Neural progenitor cell (in vitro differentiated cells): ENCODE measurements around the gene RALBP1. TPM values are rescaled to one million over a fixed set of nuclear protein-coding genes. Genes with fewer than 3 reads are reported as not detected.

ENCODE experiments used
- DNase-seq: peaks from one replicate; pipeline ENCODE4 v3.0.0-alpha.2; 2016; ENCODE audit warnings: low spot score
- H2AFZ ChIP-seq: fragments of 200-600 bp; sonication (generic); replicated peaks from 2 replicates; pipeline ENCODE4 v1.6.1; 2016; ENCODE audit warnings: antibody characterized with exemption
- H3F3A ChIP-seq: fragments of 200-600 bp; sonication (generic); 2 replicates; pipeline ENCODE4 v1.6.1; 2016; ENCODE audit warnings: antibody characterized with exemption, low read depth
- H3K27ac ChIP-seq: fragments of 200-600 bp; sonication (generic); 2 replicates; pipeline ENCODE4 v1.5.1; 2016; ENCODE audit warnings: mild to moderate bottlenecking
- H3K27me3 ChIP-seq: fragments of 200-600 bp; sonication (generic); 2 replicates; pipeline ENCODE4 v1.6.1; 2016; ENCODE audit warnings: mild to moderate bottlenecking, moderate library complexity
- H3K36me3 ChIP-seq: fragments of 200-600 bp; sonication (generic); 2 replicates; pipeline ENCODE4 v1.5.1; 2016
- H3K4me1 ChIP-seq: fragments of 200-600 bp; sonication (generic); 2 replicates; pipeline ENCODE4 v1.6.1; 2016; ENCODE audit warnings: mixed run types
- H3K4me2 ChIP-seq: fragments of 200-600 bp; sonication (generic); 2 replicates; pipeline ENCODE4 v1.6.1; 2016
- H3K4me3 ChIP-seq: fragments of 200-600 bp; sonication (generic); 2 replicates; pipeline ENCODE4 v1.5.1; 2016
- H3K79me2 ChIP-seq: fragments of 200-600 bp; sonication (generic); 2 replicates; pipeline ENCODE4 v1.6.1; 2016; ENCODE audit warnings: low read depth
- H3K9ac ChIP-seq: fragments of 200-600 bp; sonication (generic); 2 replicates; pipeline ENCODE4 v1.6.1; 2016
- H3K9me3 ChIP-seq: fragments of 200-600 bp; sonication (generic); 2 replicates; pipeline ENCODE4 v1.5.1; 2016; ENCODE audit warnings: low read depth
- H4K20me1 ChIP-seq: fragments of 200-600 bp; sonication (generic); 2 replicates; pipeline ENCODE4 v1.6.1; 2016; ENCODE audit warnings: low read depth
- H3K27ac Mint-ChIP-seq: 3 replicates; pipeline ENCODE4 v1.8.0; 2021; ENCODE audit warnings: mixed read lengths
- H3K27me3 Mint-ChIP-seq: 2 replicates; pipeline ENCODE4 v1.8.0; 2022; ENCODE audit warnings: low read depth, mild to moderate bottlenecking, inconsistent platforms, moderate library complexity, mixed read lengths; ENCODE audit not compliant: insufficient read depth
- H3K36me3 Mint-ChIP-seq: 3 replicates; pipeline ENCODE4 v1.8.0; 2021; ENCODE audit warnings: mixed read lengths
- H3K4me1 Mint-ChIP-seq: 3 replicates; pipeline ENCODE4 v1.8.0; 2021; ENCODE audit warnings: mixed read lengths
- H3K4me3 Mint-ChIP-seq: 3 replicates; pipeline ENCODE4 v1.8.0; 2021; ENCODE audit warnings: mild to moderate bottlenecking, moderate library complexity, mixed read lengths
- H3K9me3 Mint-ChIP-seq: 3 replicates; pipeline ENCODE4 v1.8.0; 2020; ENCODE audit warnings: mixed read lengths
- CTCF ChIP-seq: fragments of 200-600 bp; sonication (generic); IDR thresholded peaks from 2 replicates; pipeline ENCODE4 v1.5.1; 2017; ENCODE audit warnings: antibody characterized with exemption, mild to moderate bottlenecking
- EZH2 ChIP-seq: fragments of 200-600 bp; sonication (generic); IDR thresholded peaks from 2 replicates; pipeline ENCODE4 v1.6.1; 2017; ENCODE audit warnings: antibody characterized with exemption, mild to moderate bottlenecking, moderate library complexity
- EZH2phosphoT487 ChIP-seq: fragments of 200-600 bp; sonication (generic); IDR thresholded peaks from 2 replicates; pipeline ENCODE4 v1.6.1; 2017; ENCODE audit warnings: antibody characterized with exemption
- total RNA-seq: library from RNA; depleted of rRNA; stranded (reverse); fragments of >200 nt; gene quantifications from 2 replicates; pipeline ENCODE4 v1.2.3, GENCODE V29; 2015; ENCODE audit warnings: low replicate concordance

The RALBP1 gene
- total RNA-seq, 1 donor from 2014 or later = 61.5 TPM

- Histone ChIP-seq H3K27me3 (no peaks in the 10 kb centered on the region), H3K79me2 (no peaks in the 10 kb centered on the region), H3K9me3 (no peaks in the 10 kb centered on the region), H3K9ac (no peak overlapping the region), H3K4me1 (no peaks in the 10 kb centered on the region), H3K36me3 (peaks cover 18% of the 10 kb centered on the region), H2AFZ (no peak overlapping the region), H3K4me3 (no peak overlapping the region), H3F3A (no peaks in the 10 kb centered on the region), H3K4me2 (no peak overlapping the region), H3K27ac (no peak overlapping the region), H4K20me1 (no peaks in the 10 kb centered on the region)
- H3K4me3 Mint-ChIP-seq = no peak overlapping the region
- H3K27me3 Mint-ChIP-seq = no peaks in the 10 kb centered on the region
- peaks cover 5% of the 10 kb centered on the region for H3K4me1 Mint-ChIP-seq
- no peak for TF ChIP-seq EZH2phosphoT487
- no peak for TF ChIP-seq EZH2
- no peak for TF ChIP-seq CTCF
- H3K9me3 Mint-ChIP-seq = peaks cover 8% of the 10 kb centered on the region
- peaks cover 32% of the 10 kb centered on the region for H3K36me3 Mint-ChIP-seq
- no peak for DNase-seq
- H3K27ac Mint-ChIP-seq = no peak overlapping the region
These were observed 102.0 kb downstream of the RALBP1 start for GRCh38 chr18:9577361-9577760.

DNA sequence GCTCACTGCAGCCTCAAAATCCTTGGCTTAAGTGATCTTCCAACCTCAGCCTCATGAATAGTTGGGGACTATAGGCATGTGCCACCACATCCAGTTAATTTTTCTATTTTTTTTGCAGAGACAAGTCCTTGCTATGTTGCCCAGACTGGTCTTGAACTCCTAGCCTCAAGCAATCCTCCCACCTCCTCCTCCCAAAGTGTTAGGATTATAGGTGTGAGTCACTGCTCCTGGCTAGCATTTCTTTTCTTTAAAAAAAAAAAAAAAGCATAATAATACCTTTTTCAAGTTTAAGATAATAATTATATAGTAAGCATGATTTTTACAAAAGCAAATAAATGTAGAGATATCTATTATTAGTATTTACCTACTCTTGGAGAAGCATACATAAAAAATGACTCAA lies 103.0 kb downstream of the RALBP1 start:
- no peak overlapping the region for H3K9ac ChIP-seq
- H3K27me3 ChIP-seq = no peaks in the 10 kb centered on the region
- no peaks in the 10 kb centered on the region for H4K20me1 ChIP-seq
- no peaks in the 10 kb centered on the region for H3K9me3 ChIP-seq
- Mint-ChIP-seq H3K27me3 (no peaks in the 10 kb centered on the region), H3K27ac (no peak overlapping the region), H3K36me3 (peaks cover 40% of the 10 kb centered on the region), H3K4me3 (no peak overlapping the region), H3K9me3 (peaks cover 15% of the 10 kb centered on the region), H3K4me1 (peaks cover 5% of the 10 kb centered on the region)
- no peak overlapping the region for H3K4me3 ChIP-seq
- TF ChIP-seq CTCF (no peak), EZH2 (no peak), EZH2phosphoT487 (no peak)
- no peak overlapping the region for H2AFZ ChIP-seq
- H3K4me1 ChIP-seq = no peaks in the 10 kb centered on the region
- no peak overlapping the region for H3K4me2 ChIP-seq
- no peak overlapping the region for H3K27ac ChIP-seq
- no peak for DNase-seq
- peaks cover 23% of the 10 kb centered on the region for H3K36me3 ChIP-seq
- no peaks in the 10 kb centered on the region for H3K79me2 ChIP-seq
- no peaks in the 10 kb centered on the region for H3F3A ChIP-seq

DNA sequence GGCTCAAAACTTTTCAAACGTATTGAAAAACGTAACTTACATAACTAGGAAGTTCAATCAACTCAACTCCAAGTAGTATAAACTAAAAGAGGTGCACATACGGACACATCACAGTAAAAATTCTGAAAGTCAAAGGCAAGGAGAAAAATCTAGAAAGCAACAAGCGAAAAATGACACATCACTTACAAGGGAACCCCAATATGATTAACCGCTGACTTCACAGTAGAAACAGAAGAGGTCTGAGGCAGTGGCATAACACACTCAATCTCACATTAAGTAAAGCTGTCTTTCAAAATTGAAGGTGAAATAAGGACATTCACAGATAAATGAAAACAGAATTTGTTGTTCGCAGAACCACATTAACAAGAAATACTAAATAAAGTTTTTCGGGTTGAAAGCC lies 106.4 kb downstream of the RALBP1 start:
- Mint-ChIP-seq H3K9me3 (peaks cover 15% of the 10 kb centered on the region), H3K36me3 (peaks cover 53% of the 10 kb centered on the region), H3K4me3 (no peak overlapping the region), H3K27me3 (no peaks in the 10 kb centered on the region), H3K4me1 (no peaks in the 10 kb centered on the region), H3K27ac (no peak overlapping the region)
- no peak overlapping the region for H3K4me3 ChIP-seq
- H3K79me2 ChIP-seq = no peaks in the 10 kb centered on the region
- no peaks in the 10 kb centered on the region for H3K9me3 ChIP-seq
- H4K20me1 ChIP-seq = no peaks in the 10 kb centered on the region
- H3K9ac ChIP-seq = no peak overlapping the region
- no peak overlapping the region for H3K4me2 ChIP-seq
- no peak overlapping the region for H2AFZ ChIP-seq
- no peak for DNase-seq
- no peaks in the 10 kb centered on the region for H3F3A ChIP-seq
- H3K36me3 ChIP-seq = peaks cover 29% of the 10 kb centered on the region
- no peaks in the 10 kb centered on the region for H3K4me1 ChIP-seq
- no peak overlapping the region for H3K27ac ChIP-seq
- TF ChIP-seq EZH2 (no peak), CTCF (no peak), EZH2phosphoT487 (no peak)
- H3K27me3 ChIP-seq = no peaks in the 10 kb centered on the region

DNA sequence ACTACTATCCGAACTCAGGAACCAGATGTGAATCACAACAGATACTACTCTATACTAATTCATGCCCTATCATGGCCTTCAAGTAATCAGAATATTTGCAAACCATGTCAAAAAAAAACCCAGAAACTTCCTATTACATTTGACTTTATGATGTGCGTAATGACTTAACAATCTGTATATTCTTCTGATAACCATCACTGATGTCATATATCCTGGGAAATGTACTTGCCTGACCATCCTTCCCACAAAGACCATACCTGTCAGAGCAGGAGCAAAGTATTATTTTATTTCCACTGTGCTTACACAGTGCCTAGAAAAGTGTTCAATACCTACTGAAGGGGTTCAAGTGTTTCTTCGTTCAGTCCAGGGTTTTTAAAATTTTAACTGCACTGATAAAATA lies 111.5 kb downstream of the RALBP1 start:
- Mint-ChIP-seq H3K9me3 (peaks cover 11% of the 10 kb centered on the region), H3K27ac (no peak overlapping the region), H3K27me3 (no peaks in the 10 kb centered on the region), H3K4me1 (no peaks in the 10 kb centered on the region), H3K36me3 (peaks cover 48% of the 10 kb centered on the region), H3K4me3 (no peak overlapping the region)
- H2AFZ ChIP-seq = no peak overlapping the region
- TF ChIP-seq EZH2phosphoT487 = no peak
- TF ChIP-seq CTCF = no peak
- TF ChIP-seq EZH2 = no peak
- no peaks in the 10 kb centered on the region for H3K4me1 ChIP-seq
- H3K36me3 ChIP-seq = peaks cover 26% of the 10 kb centered on the region
- H3K9ac ChIP-seq = no peak overlapping the region
- no peak overlapping the region for H3K4me2 ChIP-seq
- no peak for DNase-seq
- H3K27me3 ChIP-seq = no peaks in the 10 kb centered on the region
- H3F3A ChIP-seq = no peaks in the 10 kb centered on the region
- H4K20me1 ChIP-seq = no peaks in the 10 kb centered on the region
- H3K4me3 ChIP-seq = no peak overlapping the region
- H3K9me3 ChIP-seq = no peaks in the 10 kb centered on the region
- no peaks in the 10 kb centered on the region for H3K79me2 ChIP-seq
- no peak overlapping the region for H3K27ac ChIP-seq
